GM12875 (cell line): ENCODE results near the gene RRM1.

Source experiments
- H3K4me3 ChIP-seq: one replicate; pipeline ENCODE4 v1.5.1; 2011; ENCODE audit warnings: low read depth, low read length, control low read depth
- TF ChIP-seq, protein P1 (sequence below): IDR thresholded peaks from 2 replicates; pipeline ENCODE4 v1.5.1; 2011; ENCODE audit warnings: low read depth, mild to moderate bottlenecking, control low read depth, inconsistent platforms, low read length, moderate library complexity, borderline replicate concordance; ENCODE audit not compliant: insufficient read depth

RRM1 gene

DNA sequence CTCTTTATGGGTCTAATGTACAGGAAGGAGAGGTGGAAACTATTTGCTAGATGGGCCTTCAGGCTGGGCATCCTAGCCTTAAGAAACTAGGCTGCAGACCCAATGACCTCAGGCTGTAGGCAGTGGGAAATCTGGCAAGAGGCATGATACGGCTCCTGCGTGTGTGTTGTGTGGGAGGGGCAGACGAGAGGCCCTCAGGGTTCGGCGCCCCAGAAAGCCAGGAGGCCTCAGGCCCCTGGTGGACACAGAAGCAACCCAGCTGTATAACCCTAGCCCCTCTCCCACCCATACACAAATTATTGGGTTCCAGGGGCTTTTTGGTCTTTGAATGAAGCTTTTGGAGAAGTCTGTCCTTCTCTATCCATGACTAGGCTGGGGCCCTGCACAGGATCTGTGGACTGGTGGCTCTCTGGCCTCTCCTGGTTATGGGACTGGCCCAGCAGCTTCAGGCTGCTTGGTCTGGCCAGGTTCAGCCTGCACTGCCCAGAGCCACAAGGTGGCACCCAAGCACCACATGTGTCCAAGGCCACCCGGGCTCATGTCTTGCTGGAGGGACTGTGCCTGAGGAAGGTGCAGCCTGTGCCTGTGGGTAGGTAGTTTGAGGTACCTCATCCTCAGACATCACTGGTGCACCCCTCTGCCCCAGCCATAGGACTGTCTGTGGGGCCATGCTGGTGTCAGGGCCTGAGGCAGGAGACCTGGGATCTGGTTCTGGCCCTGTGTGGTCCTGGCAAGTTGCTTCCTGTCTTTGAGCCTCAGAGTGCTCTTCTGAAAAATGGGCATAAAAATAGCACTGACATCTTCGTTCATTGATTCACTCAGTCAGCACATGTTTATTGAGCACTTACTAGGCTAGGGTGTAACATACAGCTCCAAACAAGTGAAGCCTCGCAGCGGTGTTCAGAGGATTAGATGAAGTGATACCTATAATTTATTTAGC lies 87.5 kb downstream of the RRM1 start:
- TF ChIP-seq, protein P1, sequence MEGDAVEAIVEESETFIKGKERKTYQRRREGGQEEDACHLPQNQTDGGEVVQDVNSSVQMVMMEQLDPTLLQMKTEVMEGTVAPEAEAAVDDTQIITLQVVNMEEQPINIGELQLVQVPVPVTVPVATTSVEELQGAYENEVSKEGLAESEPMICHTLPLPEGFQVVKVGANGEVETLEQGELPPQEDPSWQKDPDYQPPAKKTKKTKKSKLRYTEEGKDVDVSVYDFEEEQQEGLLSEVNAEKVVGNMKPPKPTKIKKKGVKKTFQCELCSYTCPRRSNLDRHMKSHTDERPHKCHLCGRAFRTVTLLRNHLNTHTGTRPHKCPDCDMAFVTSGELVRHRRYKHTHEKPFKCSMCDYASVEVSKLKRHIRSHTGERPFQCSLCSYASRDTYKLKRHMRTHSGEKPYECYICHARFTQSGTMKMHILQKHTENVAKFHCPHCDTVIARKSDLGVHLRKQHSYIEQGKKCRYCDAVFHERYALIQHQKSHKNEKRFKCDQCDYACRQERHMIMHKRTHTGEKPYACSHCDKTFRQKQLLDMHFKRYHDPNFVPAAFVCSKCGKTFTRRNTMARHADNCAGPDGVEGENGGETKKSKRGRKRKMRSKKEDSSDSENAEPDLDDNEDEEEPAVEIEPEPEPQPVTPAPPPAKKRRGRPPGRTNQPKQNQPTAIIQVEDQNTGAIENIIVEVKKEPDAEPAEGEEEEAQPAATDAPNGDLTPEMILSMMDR = peak; percentile 90
- no peak overlapping the region for H3K4me3 ChIP-seq

DNA sequence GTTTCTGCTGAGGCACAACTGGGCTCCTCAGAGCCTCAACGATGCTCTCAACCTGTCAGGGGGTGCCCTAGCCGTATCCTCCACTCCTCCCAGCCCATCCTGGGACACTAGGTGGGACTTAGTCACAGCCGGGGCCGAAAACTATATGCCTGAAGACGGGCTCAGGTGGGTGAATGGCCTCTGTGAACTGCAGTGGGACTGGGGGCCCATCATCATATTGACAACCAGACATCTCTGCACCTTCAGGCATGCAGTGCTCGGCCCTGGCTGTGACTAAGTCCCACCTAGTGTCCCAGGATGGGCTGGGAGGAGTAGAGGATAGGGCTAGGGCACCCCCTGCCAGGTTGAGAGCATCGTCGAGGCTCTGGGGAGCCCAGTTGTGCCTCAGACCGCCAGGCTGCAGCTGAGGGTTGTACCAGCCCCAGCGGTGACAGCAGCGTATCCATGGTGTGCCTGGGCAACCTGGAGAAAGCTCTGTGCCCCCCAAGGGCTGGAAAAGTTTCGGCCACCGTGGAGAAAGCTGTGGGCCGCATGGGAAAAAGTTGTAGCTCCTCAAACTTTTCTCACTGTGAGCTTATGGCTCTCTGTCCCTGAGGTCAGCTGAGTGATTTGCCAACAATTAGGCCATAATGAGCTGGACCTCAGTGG lies 88.9 kb downstream of the RRM1 start:
- no peak overlapping the region for H3K4me3 ChIP-seq
- TF ChIP-seq, protein P1 = no peak

- TF ChIP-seq, protein P1 = no peak
- H3K4me3 ChIP-seq = no peak overlapping the region
Measured at GRCh38 chr11:4184163-4184916, 89.7 kb downstream of the RRM1 start.

DNA sequence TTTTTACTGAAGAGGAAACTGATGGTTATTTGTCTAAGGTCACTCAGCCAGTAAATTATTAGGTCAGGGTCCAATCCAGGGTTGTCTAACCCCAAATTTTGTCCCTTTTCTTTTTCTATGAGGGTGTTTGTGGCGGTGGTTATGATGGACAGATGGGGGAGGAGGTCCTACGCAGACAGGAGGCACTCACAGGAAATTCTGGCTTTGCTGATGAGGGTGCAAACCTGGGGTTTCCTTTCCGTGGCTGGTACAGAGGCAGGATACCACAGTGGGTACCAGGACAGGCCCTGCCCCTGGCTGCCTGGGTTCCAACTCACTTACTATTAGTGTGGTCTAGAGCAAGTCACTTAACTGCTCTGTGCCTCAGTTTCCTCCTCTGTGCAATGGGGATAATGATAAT lies 91.0 kb downstream of the RRM1 start:
- H3K4me3 ChIP-seq = no peak overlapping the region
- TF ChIP-seq, protein P1 = no peak

GRCh38 chr11:4186464-4187054 lies 92.0 kb downstream of the RRM1 start:
- TF ChIP-seq, protein P1 = no peak

GRCh38 chr11:4187055-4187988 lies 92.7 kb downstream of the RRM1 start:
- TF ChIP-seq, protein P1 = peak; percentile 94
- H3K4me3 ChIP-seq = peak overlapping the region; percentile 53

More at GRCh38 chr11:4186464-4187054, 92.0 kb downstream of the RRM1 start:
- H3K4me3 ChIP-seq = no peak overlapping the region
